ENCODE data around the gene ASAP2. TPM values are rescaled to one million over a fixed set of nuclear protein-coding genes. Genes with fewer than 3 reads are reported as not detected.

Gene ASAP2
- total RNA-seq, 4 donors from 2014 or later = 33.2 to 62.1 (median 54.5) TPM

DNA sequence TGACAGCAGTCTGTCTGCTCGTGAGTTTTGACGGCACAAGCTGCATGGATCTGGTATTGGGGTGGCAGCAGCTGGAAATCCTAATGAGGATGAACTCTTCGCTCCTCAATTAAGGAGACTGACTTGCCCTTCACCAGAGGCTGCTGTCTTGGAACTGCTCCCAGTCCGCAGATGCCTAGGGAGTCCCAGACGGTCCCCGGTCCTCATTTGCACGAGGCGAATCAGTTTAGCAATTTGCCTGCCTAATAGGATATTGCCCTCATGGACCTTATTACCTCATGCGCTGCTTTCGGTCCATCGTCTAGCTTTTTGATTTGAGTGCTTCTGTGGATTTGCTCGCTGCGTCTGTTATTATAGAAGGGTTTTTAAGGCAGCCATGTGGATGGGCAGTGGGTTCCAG lies 40.6 kb downstream of the ASAP2 start:
- no peaks in the 10 kb centered on the region for H3K27me3 ChIP-seq
- intact Hi-C loops (cut with DNase I; ENCODE audit: low total_unique reads) = no loop called here
- no peak for TF ChIP-seq EP300 (IDR thresholded peaks at IDR 0.05; ENCODE audit: low read depth)
- TF ChIP-seq POLR2AphosphoS5 (IDR thresholded peaks at IDR 0.05) = no peak
- TF ChIP-seq POLR2A (IDR thresholded peaks at IDR 0.05) = no peak
- TF ChIP-seq, protein P1, sequence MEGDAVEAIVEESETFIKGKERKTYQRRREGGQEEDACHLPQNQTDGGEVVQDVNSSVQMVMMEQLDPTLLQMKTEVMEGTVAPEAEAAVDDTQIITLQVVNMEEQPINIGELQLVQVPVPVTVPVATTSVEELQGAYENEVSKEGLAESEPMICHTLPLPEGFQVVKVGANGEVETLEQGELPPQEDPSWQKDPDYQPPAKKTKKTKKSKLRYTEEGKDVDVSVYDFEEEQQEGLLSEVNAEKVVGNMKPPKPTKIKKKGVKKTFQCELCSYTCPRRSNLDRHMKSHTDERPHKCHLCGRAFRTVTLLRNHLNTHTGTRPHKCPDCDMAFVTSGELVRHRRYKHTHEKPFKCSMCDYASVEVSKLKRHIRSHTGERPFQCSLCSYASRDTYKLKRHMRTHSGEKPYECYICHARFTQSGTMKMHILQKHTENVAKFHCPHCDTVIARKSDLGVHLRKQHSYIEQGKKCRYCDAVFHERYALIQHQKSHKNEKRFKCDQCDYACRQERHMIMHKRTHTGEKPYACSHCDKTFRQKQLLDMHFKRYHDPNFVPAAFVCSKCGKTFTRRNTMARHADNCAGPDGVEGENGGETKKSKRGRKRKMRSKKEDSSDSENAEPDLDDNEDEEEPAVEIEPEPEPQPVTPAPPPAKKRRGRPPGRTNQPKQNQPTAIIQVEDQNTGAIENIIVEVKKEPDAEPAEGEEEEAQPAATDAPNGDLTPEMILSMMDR (IDR thresholded peaks at IDR 0.05) = no peak
- no peak for DNase-seq
- in situ Hi-C loops (cut with MboI; ENCODE audit: low pct_ligation_motif_present in 1 of 4, low pct_unique_long_range_greater_than_20kb in 1 of 4, low sequenced_read_pairs in 3 of 4) = no loop called here
- peaks cover 36 to 83% (median 68%) of the 10 kb centered on the region in 4 donors for H3K4me1 ChIP-seq
- H3K4me3 ChIP-seq = no peak overlapping the region
- H3K27ac ChIP-seq = peak overlapping the region; percentile 56 to 74 (median 68)
- 73% methylated on average over 13 of the region's 13 CpGs; no CpG with 5 or more reads in 1 of the 2 donors for WGBS, 2 donors (ENCODE audit: low coverage in 1 of 2)
- H3K36me3 ChIP-seq = no peaks in the 10 kb centered on the region
- H3K9me3 ChIP-seq = no peaks in the 10 kb centered on the region

DNA sequence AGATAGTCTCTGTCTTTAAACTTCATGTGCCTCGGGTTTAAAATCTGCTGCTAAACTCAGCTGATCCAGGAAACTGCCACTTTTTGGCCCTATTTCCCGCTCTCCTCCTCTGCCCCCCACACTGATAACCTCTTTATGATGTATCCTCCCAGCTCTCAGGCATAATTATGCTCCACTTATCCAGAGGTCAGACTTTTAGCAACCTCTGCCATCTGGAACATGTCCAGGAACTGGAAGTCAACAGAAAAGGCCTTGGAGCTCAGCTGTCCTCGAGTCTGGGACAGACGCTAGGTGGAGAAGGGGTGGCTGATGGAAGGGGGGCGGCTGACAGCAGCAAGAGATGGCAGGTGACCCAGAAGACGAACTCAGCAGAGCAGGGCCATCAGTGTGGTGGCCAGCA lies 41.2 kb downstream of the ASAP2 start:
- WGBS, 2 donors (ENCODE audit: low coverage in 1 of 2) = 16 to 43% methylated on average over 2 to 6 of the region's 6 CpGs
- Histone ChIP-seq H3K9me3 (no peaks in the 10 kb centered on the region), H3K27me3 (no peaks in the 10 kb centered on the region), H3K27ac (peak overlapping the region; percentile 56 to 74 (median 68)), H3K4me3 (no peak overlapping the region), H3K4me1 (peaks cover 36 to 86% (median 68%) of the 10 kb centered on the region in 4 donors), H3K36me3 (no peaks in the 10 kb centered on the region)
- no peak for TF ChIP-seq POLR2AphosphoS5 (IDR thresholded peaks at IDR 0.05)
- no peak for TF ChIP-seq POLR2A (IDR thresholded peaks at IDR 0.05)
- TF ChIP-seq EP300 (IDR thresholded peaks at IDR 0.05; ENCODE audit: low read depth) = no peak
- TF ChIP-seq, protein P1 (IDR thresholded peaks at IDR 0.05) = no peak
- in situ Hi-C loops (cut with MboI; ENCODE audit: low pct_ligation_motif_present in 1 of 4, low pct_unique_long_range_greater_than_20kb in 1 of 4, low sequenced_read_pairs in 3 of 4) (no loop called here), intact Hi-C loops (cut with DNase I; ENCODE audit: low total_unique reads) (no loop called here)
- peak; percentile 47 for DNase-seq

DNA sequence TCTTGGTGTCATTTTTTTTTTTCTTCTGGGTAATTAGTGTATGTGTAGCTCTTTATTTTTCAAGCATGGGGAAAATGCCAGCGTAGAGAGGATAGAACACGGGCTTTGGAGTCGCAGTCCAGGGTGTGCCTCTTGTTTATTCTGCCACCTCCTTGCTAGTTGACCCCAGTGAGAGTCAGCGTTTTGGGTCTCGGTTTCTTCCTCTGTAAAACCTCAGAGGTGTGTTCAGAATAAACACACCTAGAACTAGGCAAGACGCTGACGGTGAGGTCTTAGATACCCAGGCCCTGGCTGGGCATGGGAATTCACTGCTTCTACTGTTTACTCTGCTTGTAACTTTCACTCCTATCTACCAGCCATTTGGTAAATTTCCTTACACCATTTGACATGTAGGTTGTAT lies 41.8 kb downstream of the ASAP2 start:
- H3K27ac ChIP-seq = peak overlapping the region; percentile 56 to 74 (median 68)

DNA sequence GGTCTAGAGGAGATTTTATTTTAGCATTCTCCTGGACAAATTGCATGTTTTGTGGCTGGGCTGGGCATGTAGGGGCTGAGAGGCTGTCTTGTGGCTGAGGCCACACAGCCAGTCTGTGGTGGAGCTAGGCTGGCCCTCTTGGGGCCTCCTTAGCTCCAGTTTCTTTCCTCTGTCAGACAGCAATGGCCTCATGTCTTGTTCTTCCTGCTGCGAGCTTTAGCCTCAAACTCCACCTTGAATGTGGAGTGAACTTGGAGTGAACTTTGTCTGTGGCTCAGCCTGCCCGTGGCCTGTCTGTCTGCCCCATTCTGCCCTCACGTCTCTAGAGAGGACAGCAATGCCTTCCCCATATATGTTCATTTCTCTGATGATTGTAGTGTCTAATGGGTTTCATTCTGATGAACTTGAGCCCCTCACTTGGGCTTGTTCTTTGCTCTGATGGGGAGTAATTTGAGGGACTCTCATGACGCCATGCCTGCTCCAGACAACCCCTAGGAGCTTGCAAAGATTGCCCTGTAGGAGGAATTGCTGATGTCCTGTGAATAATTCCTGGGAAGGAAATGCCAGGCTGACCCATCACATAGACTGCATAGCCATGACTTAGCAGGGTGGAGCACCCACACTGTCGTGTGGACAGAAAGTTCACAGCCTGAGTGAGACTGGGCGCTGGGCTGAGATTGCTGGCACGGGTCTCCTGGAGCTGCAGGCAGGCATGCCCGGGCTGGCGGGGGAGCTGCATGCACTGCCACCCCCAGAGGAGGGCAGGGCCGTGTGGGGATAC lies 42.6 kb downstream of the ASAP2 start:
- H3K36me3 ChIP-seq = no peaks in the 10 kb centered on the region
- peak overlapping the region; percentile 56 to 74 (median 68) for H3K27ac ChIP-seq
- intact Hi-C loops (cut with DNase I; ENCODE audit: low total_unique reads) (no loop called here), in situ Hi-C loops (cut with MboI; ENCODE audit: low pct_ligation_motif_present in 1 of 4, low pct_unique_long_range_greater_than_20kb in 1 of 4, low sequenced_read_pairs in 3 of 4) (no loop called here)
- H3K27me3 ChIP-seq = no peaks in the 10 kb centered on the region
- WGBS, 2 donors (ENCODE audit: low coverage in 1 of 2) = 66% methylated on average over 8 of the region's 10 CpGs; no CpG with 5 or more reads in 1 of the 2 donors
- DNase-seq = peak; percentile 52
- no peaks in the 10 kb centered on the region for H3K9me3 ChIP-seq
- peaks cover 36 to 82% (median 68%) of the 10 kb centered on the region in 4 donors for H3K4me1 ChIP-seq
- TF ChIP-seq POLR2AphosphoS5 (IDR thresholded peaks at IDR 0.05) (peak in 2 of 3 donors; percentile 15 to 57), POLR2A (IDR thresholded peaks at IDR 0.05) (peak; percentile 18)
- TF ChIP-seq, protein P1 (IDR thresholded peaks at IDR 0.05) = no peak
- H3K4me3 ChIP-seq = no peak overlapping the region

More for the DNA sequence above, 41.8 kb downstream of the ASAP2 start:
- TF ChIP-seq POLR2A (IDR thresholded peaks at IDR 0.05) (no peak), EP300 (IDR thresholded peaks at IDR 0.05; ENCODE audit: low read depth) (no peak), POLR2AphosphoS5 (IDR thresholded peaks at IDR 0.05) (no peak)
- TF ChIP-seq, protein P1 (IDR thresholded peaks at IDR 0.05) = no peak
- in situ Hi-C loops (cut with MboI; ENCODE audit: low pct_ligation_motif_present in 1 of 4, low pct_unique_long_range_greater_than_20kb in 1 of 4, low sequenced_read_pairs in 3 of 4) = no loop called here
- no peak for DNase-seq
- Histone ChIP-seq H3K27me3 (no peaks in the 10 kb centered on the region), H3K9me3 (no peaks in the 10 kb centered on the region), H3K36me3 (no peaks in the 10 kb centered on the region), H3K4me1 (peaks cover 36 to 86% (median 68%) of the 10 kb centered on the region in 4 donors), H3K4me3 (no peak overlapping the region)
- WGBS, 2 donors (ENCODE audit: low coverage in 1 of 2) = 69 to 89% methylated on average over 7 of the region's 7 CpGs
- intact Hi-C loops (cut with DNase I; ENCODE audit: low total_unique reads) = no loop called here

All from transverse colon (tissue), 4 donors.